Forelimb muscle (tissue), 1 donor: ENCODE measurements around the gene ACADS. TPM values are rescaled to one million over a fixed set of nuclear protein-coding genes. Genes with fewer than 3 reads are reported as not detected.

ENCODE experiments used
- DNase-seq: peaks from one replicate; pipeline ENCODE4 v3.0.0-alpha.2; 2013; ENCODE audit warnings: low read depth
- polyA plus RNA-seq: library from polyadenylated mRNA; unstranded; fragments of 120-200 nt; gene quantifications from one replicate; pipeline ENCODE4 v1.2.1, GENCODE V29; 2013; ENCODE audit not compliant: insufficient read length

The ACADS gene
- polyA plus RNA-seq, 1 donor, result 19.8 TPM

DNA sequence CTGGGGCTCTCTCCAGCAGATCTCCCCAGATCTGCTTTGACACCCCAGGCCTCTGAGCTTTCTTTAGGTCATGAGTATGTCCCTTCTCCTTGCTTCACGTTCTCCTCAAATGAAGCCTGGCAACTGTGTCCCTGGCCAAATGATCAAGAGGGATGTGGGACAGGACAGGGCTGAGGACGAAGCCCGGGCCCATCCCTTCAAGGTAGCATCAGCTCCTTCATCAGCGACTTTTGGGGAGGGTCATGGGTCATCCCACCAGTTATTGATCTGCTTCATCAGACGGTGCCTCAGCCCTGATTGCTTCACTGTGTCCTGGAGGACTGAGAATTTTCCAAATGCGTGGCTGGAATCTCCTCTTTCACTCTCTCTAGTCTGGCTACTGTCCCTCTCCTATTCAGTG is 32.3 kb downstream of the ACADS start:
- no peak for DNase-seq

- no peak for DNase-seq
These were observed 33.4 kb downstream of the ACADS start for GRCh38 chr12:120758798-120759590.

DNA sequence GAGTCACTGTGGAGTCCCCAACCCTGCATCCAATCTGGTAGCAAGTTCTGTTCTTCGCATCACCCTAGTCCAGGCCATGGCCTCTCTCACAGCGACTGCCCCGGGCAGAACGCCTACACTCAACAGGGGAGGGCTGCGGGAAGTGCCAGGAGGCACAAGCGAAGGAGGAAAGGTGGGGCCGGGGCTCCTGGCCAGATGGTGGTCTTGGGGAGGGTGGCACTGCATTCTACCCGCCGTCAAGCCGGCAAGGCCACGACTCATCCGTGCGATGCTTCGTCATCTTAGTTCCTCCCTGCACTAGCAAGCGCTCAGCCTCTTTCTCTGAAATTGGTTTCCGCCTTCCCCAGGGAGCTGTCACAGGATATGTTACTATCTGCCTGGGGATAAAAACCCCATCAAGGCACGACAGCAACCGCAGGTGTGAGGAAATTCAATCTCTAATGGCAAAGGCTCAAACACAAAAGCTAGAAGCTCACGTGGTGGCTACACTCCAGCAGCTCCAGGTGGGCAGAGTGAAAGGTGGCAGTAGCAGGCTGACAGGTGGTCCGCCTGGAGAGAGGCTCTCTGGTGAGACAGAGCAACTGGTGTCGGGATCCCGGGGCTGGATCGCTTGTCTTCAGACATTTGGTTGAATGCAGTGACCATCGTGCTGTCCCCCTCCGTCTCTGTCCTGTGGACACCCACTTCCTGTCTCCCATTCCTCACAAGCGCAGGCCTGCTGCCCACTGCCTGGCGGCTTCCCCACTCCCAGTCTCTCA is 34.1 kb downstream of the ACADS start:
- DNase-seq, result no peak

- DNase-seq, result no peak
These were observed 35.0 kb downstream of the ACADS start for GRCh38 chr12:120760349-120761254.

- DNase-seq, result peak; percentile 86
These were observed 35.9 kb downstream of the ACADS start for GRCh38 chr12:120761519-120761934.

DNA sequence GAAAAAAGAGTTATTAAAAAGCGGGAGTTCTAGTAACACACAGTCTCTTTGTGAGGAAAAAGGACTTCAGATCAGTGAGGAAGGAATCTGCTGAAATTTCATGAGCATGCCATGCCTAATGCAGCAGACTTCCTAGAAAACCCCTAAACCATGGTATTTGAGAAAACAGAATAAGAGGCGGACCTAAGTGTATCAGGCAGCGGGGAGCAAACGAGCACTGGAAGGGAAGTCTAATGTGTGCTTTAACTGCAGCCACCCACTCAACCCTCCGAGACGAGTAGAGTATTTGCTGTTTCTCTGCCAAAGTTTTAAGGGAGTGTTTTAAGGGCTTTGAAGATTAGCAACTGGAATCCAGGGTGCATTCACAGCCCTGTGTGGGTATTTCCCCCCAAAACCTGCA is 36.5 kb downstream of the ACADS start:
- DNase-seq, result no peak

- DNase-seq, result no peak
These were observed 37.6 kb downstream of the ACADS start for GRCh38 chr12:120763250-120763649.

GRCh38 chr12:120764816-120765215 is 39.2 kb downstream of the ACADS start:
- no peak for DNase-seq

DNA sequence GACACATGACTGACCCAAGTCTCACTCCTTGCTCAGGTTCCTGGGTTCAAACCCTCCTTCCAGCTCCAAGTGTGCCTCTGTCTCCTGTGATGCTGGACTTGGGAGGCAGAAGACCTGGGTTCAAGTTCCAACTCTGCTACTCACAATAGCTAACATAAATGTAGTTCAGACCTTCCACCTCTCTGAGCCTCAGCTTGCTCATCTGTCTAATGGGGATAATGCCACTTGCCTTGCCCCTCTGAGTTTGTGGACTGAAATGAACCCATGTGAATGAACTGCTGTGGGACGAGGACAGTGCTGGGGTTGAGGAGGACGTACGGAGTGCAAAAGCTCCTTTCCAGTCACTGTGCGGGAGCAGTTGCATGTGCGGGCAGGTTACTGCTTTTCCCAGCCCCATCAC is 40.9 kb downstream of the ACADS start:
- no peak for DNase-seq

GRCh38 chr12:120767071-120768024 is 41.7 kb downstream of the ACADS start:
- no peak for DNase-seq

DNA sequence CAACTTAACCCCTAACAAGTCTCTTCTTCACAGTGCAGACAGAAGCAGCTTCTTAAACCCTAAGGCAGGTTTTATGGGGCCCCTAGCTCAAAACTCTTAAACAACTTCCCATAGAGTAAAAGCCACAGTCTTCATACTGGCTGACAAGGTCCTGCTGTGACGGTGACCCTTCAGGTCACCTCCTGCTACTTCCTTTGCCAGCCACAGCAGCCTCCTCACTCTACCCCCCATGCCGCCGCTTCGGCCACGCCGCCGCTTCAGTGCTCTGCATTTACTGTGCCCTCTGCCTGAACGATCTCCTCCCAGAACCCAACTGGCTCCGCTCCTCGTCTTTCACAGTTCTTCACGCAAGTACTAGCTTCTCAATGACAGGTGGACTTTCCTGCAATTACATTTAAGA is 45.5 kb downstream of the ACADS start:
- DNase-seq, result no peak

DNA sequence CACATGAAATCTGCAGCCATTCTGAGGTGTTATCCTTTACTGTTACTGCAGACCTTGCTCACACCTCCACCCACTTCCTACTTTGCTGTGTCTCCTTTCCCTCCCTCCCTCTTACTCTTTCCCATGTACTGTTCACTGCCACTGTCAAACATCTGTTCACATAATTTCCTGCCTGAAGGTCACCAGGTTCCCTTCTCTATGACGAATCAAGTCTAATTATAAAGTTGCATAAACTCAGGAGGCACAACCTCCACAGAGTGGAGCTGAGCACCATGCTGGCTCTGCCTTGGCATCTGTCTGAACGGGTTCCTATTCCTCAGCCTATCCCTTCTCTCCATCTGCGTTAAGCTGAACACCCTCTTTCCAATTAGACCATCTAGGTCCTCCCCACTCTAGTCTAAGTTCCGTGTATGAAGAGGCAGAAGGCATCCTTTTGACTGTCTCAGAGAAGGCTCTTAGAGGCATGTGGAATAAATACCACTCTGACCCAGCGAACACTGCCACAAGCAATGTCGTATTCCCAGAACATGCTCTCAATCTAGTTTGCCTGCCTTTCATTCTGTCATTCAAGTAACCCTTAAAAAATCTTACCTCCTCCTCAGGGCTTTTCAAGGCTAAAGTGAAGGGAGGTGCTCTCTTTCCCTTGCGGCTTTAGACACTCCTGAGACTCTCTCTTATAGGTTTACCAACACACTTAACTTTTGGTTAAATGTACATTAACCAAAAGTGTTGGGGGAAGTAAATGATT is 48.7 kb downstream of the ACADS start:
- no peak for DNase-seq

DNA sequence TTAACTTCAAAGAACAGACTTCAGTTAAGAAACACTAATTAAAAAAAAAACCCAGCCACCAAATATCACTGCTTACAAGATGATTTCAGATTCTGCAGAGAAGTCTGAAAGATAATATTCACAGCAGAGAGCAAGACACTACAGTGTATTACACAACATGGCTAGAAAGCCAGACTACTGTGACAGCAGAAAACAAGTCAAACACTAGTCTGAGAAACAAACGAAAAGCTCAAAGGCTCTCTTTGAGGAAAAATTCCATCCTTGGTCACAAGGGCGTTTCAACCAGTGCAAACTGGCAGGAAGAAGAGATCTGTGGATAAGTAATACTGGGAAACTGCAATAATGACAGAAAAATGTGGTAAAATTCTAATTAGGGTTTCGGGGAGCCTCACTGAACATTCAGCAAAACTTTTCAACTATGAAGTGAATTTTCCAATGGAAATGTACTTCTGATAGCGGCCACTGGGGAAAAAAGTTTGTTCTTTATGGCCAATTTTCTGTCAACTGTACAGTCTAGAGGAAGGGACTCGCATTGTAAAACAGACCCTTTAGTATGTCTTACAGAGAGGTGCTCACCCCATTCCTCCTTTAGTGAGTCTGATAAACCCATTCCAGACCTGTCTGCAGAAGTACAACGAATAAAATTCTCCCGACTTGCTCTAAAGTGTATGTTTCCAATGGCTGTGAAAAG is 50.4 kb downstream of the ACADS start:
- no peak for DNase-seq

- DNase-seq, result no peak
These were observed 57.6 kb downstream of the ACADS start for GRCh38 chr12:120783197-120783596.

DNA sequence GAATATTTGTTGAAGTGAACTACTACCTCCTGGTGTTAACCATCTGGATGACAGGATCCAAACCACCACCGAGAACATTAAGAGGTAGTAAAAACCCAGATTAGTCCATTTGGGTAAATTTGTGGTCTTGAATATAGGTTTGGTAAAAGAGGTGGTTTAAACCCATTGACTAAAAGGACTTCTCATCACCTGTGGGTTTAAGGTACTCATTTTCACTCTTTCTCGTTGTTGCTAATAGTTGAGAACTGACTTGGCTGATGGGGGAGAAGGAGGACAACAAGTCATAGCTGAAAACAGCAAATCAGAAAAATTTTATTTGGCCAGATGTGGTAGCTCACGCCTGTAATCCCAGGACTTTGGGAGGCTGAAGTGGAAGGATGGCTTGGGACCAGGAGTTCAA is 59.2 kb downstream of the ACADS start:
- no peak for DNase-seq

- no peak for DNase-seq
These were observed 62.3 kb downstream of the ACADS start for GRCh38 chr12:120787889-120788288.
